HG03139 (cell line): Measurements from ENCODE around the gene LYST.
"Not testable (repeated sequence)": the region's sequence is repeated elsewhere in the genome, so short reads cannot be mapped to it uniquely, and the experiment has no call there.

Experiments used
- ATAC-seq: cut with Tn5 transposase; IDR thresholded peaks from one replicate; pipeline ENCODE4 v1.9.1; 2021; ENCODE audit not compliant: unreplicated experiment

LYST gene

GRCh38 chr1:235859789-235860188, 6.9 kb downstream of the LYST start:
- ATAC-seq, result no peak

GRCh38 chr1:235858766-235859165, 7.9 kb downstream of the LYST start:
- no peak for ATAC-seq

GRCh38 chr1:235857756-235858155, 8.9 kb downstream of the LYST start:
- no peak for ATAC-seq

- no peak for ATAC-seq
Observed at GRCh38 chr1:235855811-235856429, 10.8 kb downstream of the LYST start.

- ATAC-seq, result no peak
Observed at GRCh38 chr1:235854347-235854746, 12.4 kb downstream of the LYST start.

- ATAC-seq, result no peak
Observed at GRCh38 chr1:235853653-235854052, 13.1 kb downstream of the LYST start.

- ATAC-seq, result no peak
Observed at GRCh38 chr1:235852887-235853286, 13.8 kb downstream of the LYST start.

GRCh38 chr1:235851939-235852338, 14.8 kb downstream of the LYST start:
- ATAC-seq, result no peak

GRCh38 chr1:235848251-235848650, 18.5 kb downstream of the LYST start:
- not testable (repeated sequence) for ATAC-seq

GRCh38 chr1:235845656-235846107, 21.0 kb downstream of the LYST start:
- ATAC-seq, result not testable (repeated sequence)

GRCh38 chr1:235844776-235845175, 21.9 kb downstream of the LYST start:
- ATAC-seq, result no peak

GRCh38 chr1:235843461-235843961, 23.2 kb downstream of the LYST start:
- ATAC-seq, result no peak

GRCh38 chr1:235841938-235842545, 24.7 kb downstream of the LYST start:
- ATAC-seq, result peak; percentile 56

- no peak for ATAC-seq
Observed at GRCh38 chr1:235838021-235838420, 28.7 kb downstream of the LYST start.

- no peak for ATAC-seq
Observed at GRCh38 chr1:235835226-235835625, 31.5 kb downstream of the LYST start.

GRCh38 chr1:235834620-235835019, 32.1 kb downstream of the LYST start:
- no peak for ATAC-seq

- ATAC-seq, result no peak
Observed at GRCh38 chr1:235832011-235832410, 34.7 kb downstream of the LYST start.

GRCh38 chr1:235831148-235831547, 35.6 kb downstream of the LYST start:
- ATAC-seq, result peak; percentile 87

- no peak for ATAC-seq
Observed at GRCh38 chr1:235826102-235826854, 40.4 kb downstream of the LYST start.

- ATAC-seq, result no peak
Observed at GRCh38 chr1:235825229-235825628, 41.5 kb downstream of the LYST start.

GRCh38 chr1:235823684-235824083, 43.0 kb downstream of the LYST start:
- ATAC-seq, result no peak

- no peak for ATAC-seq
Observed at GRCh38 chr1:235822685-235823084, 44.0 kb downstream of the LYST start.
